ENCODE results near the gene MTA1. TPM values are rescaled to one million over a fixed set of nuclear protein-coding genes. Genes with fewer than 3 reads are reported as not detected.

Gene MTA1
- total RNA-seq, 4 donors from 2014 or later = 49.0 to 94.2 (median 67.9) TPM

- intact Hi-C loops (cut with DNase I) = no loop called here
- WGBS = 55% methylated on average over 15 of the region's 15 CpGs
- DNase-seq (ENCODE audit: extremely low spot score) = no peak
- peak overlapping the region; percentile 93 to 99 (median 96) for H3K27ac ChIP-seq (replicated peaks in 1 of 4)
- peaks cover 81 to 99% (median 98%) of the 10 kb centered on the region in 4 donors for H3K4me1 ChIP-seq
- H3K9me3 ChIP-seq = no peaks in the 10 kb centered on the region
- peaks cover 0 to 3% (median 0%) of the 10 kb centered on the region in 4 donors for H3K27me3 ChIP-seq
- peaks cover 3 to 32% (median 20%) of the 10 kb centered on the region in 4 donors for H3K36me3 ChIP-seq
- TF ChIP-seq POLR2AphosphoS5 (IDR thresholded peaks at IDR 0.05) (no peak), CTCF (IDR thresholded peaks at IDR 0.05) (no peak), POLR2A (IDR thresholded peaks at IDR 0.05; ENCODE audit: low read depth) (no peak), EP300 (IDR thresholded peaks at IDR 0.05) (no peak)
- H3K4me3 ChIP-seq = peak overlapping the region in 3 of 4 donors; percentile 51 to 58 (median 56)
These were observed 60.6 kb downstream of the MTA1 start for GRCh38 chr14:105480199-105480746.

- H3K4me1 ChIP-seq = peaks cover 90 to 99% (median 98%) of the 10 kb centered on the region in 4 donors
- 0% methylated on average over 8 of the region's 35 CpGs for WGBS
- peaks cover 0 to 3% (median 0%) of the 10 kb centered on the region in 4 donors for H3K27me3 ChIP-seq
- H3K4me3 ChIP-seq = peak overlapping the region; percentile 46 to 58 (median 54)
- intact Hi-C loops (cut with DNase I) = no loop called here
- DNase-seq (ENCODE audit: extremely low spot score) = peak; percentile 96
- no peak for TF ChIP-seq EP300 (IDR thresholded peaks at IDR 0.05)
- TF ChIP-seq CTCF (IDR thresholded peaks at IDR 0.05) = peak in 2 of 3 experiments; percentile 95 to 99
- TF ChIP-seq POLR2AphosphoS5 (IDR thresholded peaks at IDR 0.05) = peak; percentile 76 to 80
- peak overlapping the region; percentile 93 to 99 (median 96) for H3K27ac ChIP-seq (replicated peaks in 1 of 4)
- H3K9me3 ChIP-seq = no peaks in the 10 kb centered on the region
- peaks cover 3 to 30% (median 20%) of the 10 kb centered on the region in 4 donors for H3K36me3 ChIP-seq
These were observed 61.5 kb downstream of the MTA1 start for GRCh38 chr14:105480807-105481801.

GRCh38 chr14:105481886-105482457 is 62.3 kb downstream of the MTA1 start:
- H3K4me3 ChIP-seq = peak overlapping the region; percentile 46 to 58 (median 54)
- WGBS = 1% methylated on average over 15 of the region's 18 CpGs
- H3K4me1 ChIP-seq = peaks cover 88 to 99% (median 98%) of the 10 kb centered on the region in 4 donors
- H3K9me3 ChIP-seq = no peaks in the 10 kb centered on the region
- H3K27me3 ChIP-seq = peaks cover 0 to 6% (median 0%) of the 10 kb centered on the region in 4 donors
- peaks cover 3 to 24% (median 20%) of the 10 kb centered on the region in 4 donors for H3K36me3 ChIP-seq
- intact Hi-C loops (cut with DNase I) = no loop called here
- TF ChIP-seq CTCF (IDR thresholded peaks at IDR 0.05) = peak in 2 of 3 experiments; percentile 11 to 13
- no peak for TF ChIP-seq POLR2A (IDR thresholded peaks at IDR 0.05; ENCODE audit: low read depth)
- peak; percentile 63 to 70 for TF ChIP-seq POLR2AphosphoS5 (IDR thresholded peaks at IDR 0.05)
- peak; percentile 99 for DNase-seq (ENCODE audit: extremely low spot score)
- peak overlapping the region; percentile 93 to 99 (median 96) for H3K27ac ChIP-seq (replicated peaks in 1 of 4)

- no peak for TF ChIP-seq POLR2A (IDR thresholded peaks at IDR 0.05; ENCODE audit: low read depth)
- TF ChIP-seq POLR2AphosphoS5 (IDR thresholded peaks at IDR 0.05) = no peak
- no peak for TF ChIP-seq CTCF (IDR thresholded peaks at IDR 0.05)
- no peak for TF ChIP-seq EP300 (IDR thresholded peaks at IDR 0.05)
- DNase-seq (ENCODE audit: extremely low spot score) = no peak
- H3K27me3 ChIP-seq = peaks cover 0 to 12% (median 0%) of the 10 kb centered on the region in 4 donors
- 75% methylated on average over 8 of the region's 18 CpGs for whole genome bisulfite sequencing
- intact Hi-C loops (cut with DNase I) = no loop called here
- H3K27ac ChIP-seq (replicated peaks in 1 of 4) = peak overlapping the region; percentile 93 to 99 (median 96)
- peaks cover 3 to 24% (median 20%) of the 10 kb centered on the region in 4 donors for H3K36me3 ChIP-seq
- peaks cover 84 to 100% (median 99%) of the 10 kb centered on the region in 4 donors for H3K4me1 ChIP-seq
- no peaks in the 10 kb centered on the region for H3K9me3 ChIP-seq
- H3K4me3 ChIP-seq = peak overlapping the region in 3 of 4 donors; percentile 51 to 58 (median 56)
These were observed 63.0 kb downstream of the MTA1 start for GRCh38 chr14:105482486-105483110.
